Stomach (tissue), 9 donors: ENCODE measurements around the gene EDIL3. TPM values are rescaled to one million over a fixed set of nuclear protein-coding genes. Genes with fewer than 3 reads are reported as not detected.

ENCODE experiments used
- DNase-seq, 2 donors: peaks; one replicate each; pipeline versions ENCODE4 v3.0.0 to v3.0.0-alpha.2; 2013 to 2019
- H3K27ac ChIP-seq, 5 donors: fragments of 200-600 bp in 4 of 5; sonication (generic) in 4 of 5; one replicate each; pipeline ENCODE4 v1.5.1; 2013 to 2019; ENCODE audit warnings: mild to moderate bottlenecking in 1 of 5, moderate library complexity in 1 of 5
- H3K27me3 ChIP-seq, 3 donors: fragments of 200-600 bp; sonication (generic); one replicate each; pipeline ENCODE4 v1.5.1; 2017 to 2019; ENCODE audit warnings: mixed run types in 1 of 3
- H3K36me3 ChIP-seq, 4 donors: fragments of 200-600 bp; sonication (generic); 1 replicate in 3 of 4; 2 replicates in 1 of 4; pipeline ENCODE4 v1.5.1; 2016 to 2019
- H3K4me1 ChIP-seq, 4 donors: fragments of 200-600 bp; sonication (generic); one replicate each; pipeline ENCODE4 v1.5.1; 2016 to 2019
- H3K4me3 ChIP-seq, 4 donors: fragments of 200-600 bp; sonication (generic) in 3 of 4; one replicate each; pipeline ENCODE4 v1.5.1; 2016 to 2019; ENCODE audit warnings: mild to moderate bottlenecking in 1 of 4
- H3K9me3 ChIP-seq, 4 donors: fragments of 200-600 bp; sonication (generic); one replicate each; pipeline ENCODE4 v1.5.1; 2016 to 2019
- CTCF ChIP-seq, 7 experiments: fragments of 450-650 bp in 4 of 7; fragments of 200-600 bp in 3 of 7; sonication (generic) in 3 of 7; IDR thresholded peaks; one replicate each; pipeline ENCODE4 v1.5.1; 2016 to 2019; ENCODE audit warnings: antibody characterized with exemption in 7 of 7, control low read depth in 2 of 7, mild to moderate bottlenecking in 1 of 7
- EP300 ChIP-seq: sonication (generic); formaldehyde crosslinking; IDR thresholded peaks from one replicate; pipeline ENCODE4 v1.6.1; 2017; ENCODE audit warnings: antibody characterized with exemption
- POLR2A ChIP-seq, 4 donors: fragments of 450-650 bp; IDR thresholded peaks; one replicate each; pipeline ENCODE4 v1.6.1; 2016; ENCODE audit warnings: antibody characterized with exemption in 4 of 4, control low read depth in 2 of 4, mild to moderate bottlenecking in 1 of 4, moderate library complexity in 1 of 4
- POLR2AphosphoS5 ChIP-seq, 3 donors: sonication (generic); formaldehyde crosslinking; IDR thresholded peaks; one replicate each; pipeline ENCODE4 v1.6.1; 2016; ENCODE audit warnings: antibody characterized with exemption in 3 of 3
- WGBS, 5 donors: extraction: QIAGEN DNeasy Blood & Tissue Kit in 3 of 5; methylation state at CpG; one replicate each; pipeline versions ENCODE4 v1.1.5 to v1.1.7; 2013 to 2018; 5-methylcytosine and 5-hydroxymethylcytosine counted together
- intact Hi-C: fragments of 100-400 bp; cut with DNase I; formaldehyde crosslinking; loops from one replicate; pipeline ENCODE4 v1.15.1; 2023; ENCODE audit warnings: low total_unique reads
- polyA plus RNA-seq, 3 donors: library from polyadenylated mRNA; stranded (reverse); fragments of 200-250 nt; gene quantifications; one replicate each; pipeline ENCODE4 v1.2.3, GENCODE V29; 2013
- total RNA-seq, 5 donors: library from RNA; depleted of rRNA; stranded (reverse); fragments of >200 nt; gene quantifications; one replicate each; pipeline versions ENCODE4 v1.1.0 to v1.2.3, GENCODE V29; 2014 to 2016
- donor health status: healthy with polysubstance abuse.
- donor health status: Bipolar disorder and iron deficiency.
- donor health status: healthy.

EDIL3 gene
- total and polyA plus RNA-seq, 8 donors = 2.3 to 75.0 (median 14.4) TPM

DNA sequence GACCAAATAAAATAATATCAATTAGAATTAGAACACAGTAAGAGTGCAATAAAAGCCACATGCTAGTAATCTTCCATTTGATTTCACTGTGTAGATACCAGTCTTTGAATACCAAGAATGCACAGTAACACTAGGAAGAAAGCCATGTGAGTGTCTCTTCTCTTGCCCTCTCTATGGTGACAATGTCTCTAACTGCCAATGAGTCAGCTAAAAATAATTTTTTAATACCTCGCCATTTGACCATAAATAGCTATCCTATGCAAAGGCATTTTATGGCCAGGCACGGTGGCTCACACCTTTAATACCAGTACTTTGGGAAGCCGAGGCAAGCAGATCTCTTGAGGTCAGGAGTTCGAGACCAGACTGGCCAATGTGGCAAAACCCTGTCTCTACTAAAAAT lies 30.6 kb downstream of the EDIL3 start:
- WGBS, 5 donors = 59 to 87% (median 78%) methylated on average over 4 of the region's 4 CpGs

GRCh38 chr5:84344788-84345187 lies 39.9 kb downstream of the EDIL3 start:
- no peak overlapping the region for H3K4me3 ChIP-seq
- no peaks in the 10 kb centered on the region for H3K4me1 ChIP-seq
- no peaks in the 10 kb centered on the region for H3K27me3 ChIP-seq
- intact Hi-C loops = no loop called here
- DNase-seq = no peak
- no peak overlapping the region for H3K27ac ChIP-seq
- H3K9me3 ChIP-seq = no peaks in the 10 kb centered on the region
- 52 to 67% (median 63%) methylated on average over 1 of the region's 1 CpG for WGBS, 5 donors
- no peaks in the 10 kb centered on the region for H3K36me3 ChIP-seq
- TF ChIP-seq EP300 (no peak), POLR2A (IDR thresholded peaks at IDR 0.05) (no peak), CTCF (IDR thresholded peaks at IDR 0.05) (no peak), POLR2AphosphoS5 (IDR thresholded peaks at IDR 0.05) (no peak)

More for the DNA sequence above, 30.6 kb downstream of the EDIL3 start:
- no peaks in the 10 kb centered on the region for H3K4me1 ChIP-seq
- no peaks in the 10 kb centered on the region for H3K9me3 ChIP-seq
- H3K27ac ChIP-seq = no peak overlapping the region
- no peaks in the 10 kb centered on the region for H3K27me3 ChIP-seq
- TF ChIP-seq EP300 (no peak), POLR2AphosphoS5 (IDR thresholded peaks at IDR 0.05) (no peak), POLR2A (IDR thresholded peaks at IDR 0.05) (no peak), CTCF (IDR thresholded peaks at IDR 0.05) (no peak)
- H3K4me3 ChIP-seq = no peak overlapping the region
- no peak for DNase-seq
- H3K36me3 ChIP-seq = no peaks in the 10 kb centered on the region
- intact Hi-C loops = no loop called here

DNA sequence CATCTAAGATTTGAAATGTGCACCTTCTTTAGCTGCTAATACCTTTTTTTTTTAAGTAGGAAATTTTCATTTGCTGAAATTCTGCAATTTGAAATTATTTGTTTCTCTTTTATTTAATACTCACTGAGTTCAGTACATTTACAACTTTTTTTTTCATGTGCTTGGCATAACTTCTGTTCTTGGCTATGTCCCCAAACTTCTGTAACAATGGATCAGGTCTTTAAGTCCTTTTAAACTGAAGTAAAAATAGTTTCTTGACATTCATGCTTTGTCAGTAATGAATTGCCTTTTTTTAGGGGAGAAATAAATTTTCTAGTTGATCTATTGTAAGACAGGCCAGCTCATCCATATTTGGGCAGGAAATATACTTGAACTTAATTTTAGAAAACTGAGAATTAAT lies 41.5 kb downstream of the EDIL3 start:
- DNase-seq = no peak
- intact Hi-C loops = no loop called here
- Histone ChIP-seq H3K4me1 (no peaks in the 10 kb centered on the region), H3K27ac (no peak overlapping the region), H3K4me3 (no peak overlapping the region), H3K36me3 (no peaks in the 10 kb centered on the region), H3K9me3 (no peaks in the 10 kb centered on the region), H3K27me3 (no peaks in the 10 kb centered on the region)
- TF ChIP-seq POLR2A (IDR thresholded peaks at IDR 0.05) (no peak), EP300 (no peak), CTCF (IDR thresholded peaks at IDR 0.05) (no peak)

DNA sequence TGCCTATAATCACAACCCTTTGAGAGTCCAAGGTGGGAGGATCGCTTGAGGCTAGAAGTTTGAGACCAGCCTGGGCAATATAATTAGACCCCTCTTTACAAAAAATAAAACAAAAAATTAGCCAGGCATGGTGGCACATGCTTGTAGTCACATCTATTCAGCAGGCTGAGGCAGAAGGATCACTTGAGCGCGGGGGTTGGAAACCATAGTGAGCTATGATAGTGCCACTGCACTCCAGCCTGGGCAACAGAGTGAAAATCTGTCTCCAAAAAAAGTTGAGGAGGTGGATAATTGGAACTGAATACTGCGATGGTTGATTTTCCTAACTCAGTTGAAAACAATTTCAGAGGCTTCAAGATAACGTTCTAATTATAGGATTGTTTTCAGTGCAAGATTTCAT lies 52.6 kb downstream of the EDIL3 start:
- 75 to 91% (median 83%) methylated on average over 5 of the region's 5 CpGs for WGBS, 5 donors
- TF ChIP-seq POLR2AphosphoS5 (IDR thresholded peaks at IDR 0.05) (no peak), POLR2A (IDR thresholded peaks at IDR 0.05) (no peak)
- intact Hi-C loops = no loop called here

GRCh38 chr5:84327591-84327990 lies 57.1 kb downstream of the EDIL3 start:
- WGBS, 5 donors = 72 to 90% (median 81%) methylated on average over 3 of the region's 3 CpGs
- no peaks in the 10 kb centered on the region for H3K4me1 ChIP-seq
- DNase-seq = no peak
- H3K36me3 ChIP-seq = no peaks in the 10 kb centered on the region
- intact Hi-C loops = no loop called here
- H3K27me3 ChIP-seq = no peaks in the 10 kb centered on the region
- H3K27ac ChIP-seq = no peak overlapping the region
- TF ChIP-seq POLR2AphosphoS5 (IDR thresholded peaks at IDR 0.05) = no peak
- H3K4me3 ChIP-seq = no peak overlapping the region
- peaks cover 0 to 4% (median 0%) of the 10 kb centered on the region in 4 donors for H3K9me3 ChIP-seq

More for the DNA sequence above, 52.6 kb downstream of the EDIL3 start:
- Histone ChIP-seq H3K27me3 (no peaks in the 10 kb centered on the region), H3K9me3 (no peaks in the 10 kb centered on the region), H3K27ac (no peak overlapping the region), H3K4me3 (no peak overlapping the region), H3K4me1 (no peaks in the 10 kb centered on the region), H3K36me3 (no peaks in the 10 kb centered on the region)
- DNase-seq = no peak
